ENCODE measurements around the gene ATAD1.

DNA sequence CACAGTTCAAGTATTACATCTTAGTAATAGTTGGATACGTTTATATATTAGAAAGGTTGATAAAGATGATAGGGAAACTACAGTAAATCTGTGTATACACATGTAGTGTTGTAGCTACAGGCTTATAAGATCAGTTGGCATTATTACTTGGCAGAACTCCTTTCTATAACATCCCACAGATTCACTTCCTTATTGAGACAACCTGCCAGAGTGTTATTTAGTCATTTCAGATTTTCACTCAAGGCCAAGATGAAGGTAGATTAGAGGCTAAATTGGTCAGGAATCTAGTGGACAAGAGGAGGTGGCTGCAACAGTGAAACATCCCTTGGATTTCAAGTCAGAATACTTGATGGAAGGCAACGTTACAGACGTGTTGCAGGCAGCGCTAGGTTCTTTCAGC lies 95.3 kb downstream of the ATAD1 start:
- TF ChIP-seq, protein P1, sequence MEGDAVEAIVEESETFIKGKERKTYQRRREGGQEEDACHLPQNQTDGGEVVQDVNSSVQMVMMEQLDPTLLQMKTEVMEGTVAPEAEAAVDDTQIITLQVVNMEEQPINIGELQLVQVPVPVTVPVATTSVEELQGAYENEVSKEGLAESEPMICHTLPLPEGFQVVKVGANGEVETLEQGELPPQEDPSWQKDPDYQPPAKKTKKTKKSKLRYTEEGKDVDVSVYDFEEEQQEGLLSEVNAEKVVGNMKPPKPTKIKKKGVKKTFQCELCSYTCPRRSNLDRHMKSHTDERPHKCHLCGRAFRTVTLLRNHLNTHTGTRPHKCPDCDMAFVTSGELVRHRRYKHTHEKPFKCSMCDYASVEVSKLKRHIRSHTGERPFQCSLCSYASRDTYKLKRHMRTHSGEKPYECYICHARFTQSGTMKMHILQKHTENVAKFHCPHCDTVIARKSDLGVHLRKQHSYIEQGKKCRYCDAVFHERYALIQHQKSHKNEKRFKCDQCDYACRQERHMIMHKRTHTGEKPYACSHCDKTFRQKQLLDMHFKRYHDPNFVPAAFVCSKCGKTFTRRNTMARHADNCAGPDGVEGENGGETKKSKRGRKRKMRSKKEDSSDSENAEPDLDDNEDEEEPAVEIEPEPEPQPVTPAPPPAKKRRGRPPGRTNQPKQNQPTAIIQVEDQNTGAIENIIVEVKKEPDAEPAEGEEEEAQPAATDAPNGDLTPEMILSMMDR (conservative IDR thresholded peaks at IDR 0.05 in 1 of 2, IDR thresholded peaks at IDR 0.05 in 1 of 2; ENCODE audit: low read depth in 1 of 2, low read length in 2 of 2), result no peak
- TF ChIP-seq EZH2 (IDR thresholded peaks at IDR 0.05; ENCODE audit: low read length, missing control alignments), result no peak

Data from fibroblast of lung (primary cell).